SJSA1 (cell line): ENCODE measurements around the gene FIBCD1. TPM values are rescaled to one million over a fixed set of nuclear protein-coding genes. Genes with fewer than 3 reads are reported as not detected.

ENCODE experiments used
- DNase-seq, 2 experiments: peaks; one replicate each; pipeline ENCODE4 v3.0.0-alpha.2; 2015 to 2020; ENCODE audit warnings: low spot score in 2 of 2, low read depth in 1 of 2
- H3K27ac ChIP-seq: fragments of 250-450 bp; sonication (Bioruptor Pico); 2 replicates; pipeline ENCODE4 v1.5.1; 2020; ENCODE audit warnings: mild to moderate bottlenecking, moderate library complexity
- H3K27me3 ChIP-seq: fragments of 250-450 bp; sonication (Bioruptor Pico); replicated peaks from 2 replicates; pipeline ENCODE4 v1.5.1; 2020; ENCODE audit warnings: mild to moderate bottlenecking, moderate library complexity
- H3K36me3 ChIP-seq: fragments of 250-450 bp; sonication (Bioruptor Pico); 2 replicates; pipeline ENCODE4 v1.5.1; 2020; ENCODE audit warnings: mild to moderate bottlenecking
- H3K4me1 ChIP-seq: fragments of 250-450 bp; sonication (Bioruptor Pico); replicated peaks from 2 replicates; pipeline ENCODE4 v1.6.1; 2021; ENCODE audit warnings: mild to moderate bottlenecking
- H3K4me3 ChIP-seq: fragments of 250-450 bp; sonication (Bioruptor Pico); 2 replicates; pipeline ENCODE4 v1.5.1; 2020; ENCODE audit warnings: mild to moderate bottlenecking
- H3K9me3 ChIP-seq: fragments of 250-450 bp; sonication (Bioruptor Pico); replicated peaks from 2 replicates; pipeline ENCODE4 v1.5.1; 2020; ENCODE audit warnings: mild to moderate bottlenecking
- total RNA-seq: library from RNA; depleted of rRNA; stranded (reverse); fragments of >200 nt; shearing (Covaris generic); gene quantifications from 2 replicates; pipeline ENCODE4 v1.2.3, GENCODE V29; 2014

Gene FIBCD1
- total RNA-seq, 1 experiment from 2014 or later = 0.08 TPM

- Histone ChIP-seq H3K4me3 (no peak overlapping the region), H3K36me3 (no peaks in the 10 kb centered on the region), H3K27me3 (no peaks in the 10 kb centered on the region), H3K27ac (no peak overlapping the region), H3K9me3 (no peaks in the 10 kb centered on the region), H3K4me1 (no peaks in the 10 kb centered on the region)
- DNase-seq = no peak
These were observed 15.3 kb upstream of the FIBCD1 start for GRCh38 chr9:130954317-130954716.

- Histone ChIP-seq H3K9me3 (no peaks in the 10 kb centered on the region), H3K36me3 (no peaks in the 10 kb centered on the region), H3K27me3 (peaks cover 4% of the 10 kb centered on the region; the same call in 1 of the 2 replicates), H3K4me1 (no peaks in the 10 kb centered on the region), H3K4me3 (no peak overlapping the region), H3K27ac (no peak overlapping the region)
- DNase-seq = no peak
These were observed 13.2 kb upstream of the FIBCD1 start for GRCh38 chr9:130952065-130952762.

- H3K27me3 ChIP-seq = peaks cover 4% of the 10 kb centered on the region; the same call in 1 of the 2 replicates
- no peaks in the 10 kb centered on the region for H3K4me1 ChIP-seq
- no peak overlapping the region for H3K27ac ChIP-seq
- H3K9me3 ChIP-seq = no peaks in the 10 kb centered on the region
- H3K4me3 ChIP-seq = no peak overlapping the region
- DNase-seq = no peak
- no peaks in the 10 kb centered on the region for H3K36me3 ChIP-seq
These were observed 10.9 kb upstream of the FIBCD1 start for GRCh38 chr9:130950039-130950311.

GRCh38 chr9:130949188-130950038, 10.4 kb upstream of the FIBCD1 start:
- Histone ChIP-seq H3K4me1 (no peaks in the 10 kb centered on the region), H3K36me3 (no peaks in the 10 kb centered on the region), H3K4me3 (no peak overlapping the region), H3K9me3 (no peaks in the 10 kb centered on the region), H3K27ac (no peak overlapping the region), H3K27me3 (peaks cover 4% of the 10 kb centered on the region; the same call in 1 of the 2 replicates)
- no peak for DNase-seq

DNA sequence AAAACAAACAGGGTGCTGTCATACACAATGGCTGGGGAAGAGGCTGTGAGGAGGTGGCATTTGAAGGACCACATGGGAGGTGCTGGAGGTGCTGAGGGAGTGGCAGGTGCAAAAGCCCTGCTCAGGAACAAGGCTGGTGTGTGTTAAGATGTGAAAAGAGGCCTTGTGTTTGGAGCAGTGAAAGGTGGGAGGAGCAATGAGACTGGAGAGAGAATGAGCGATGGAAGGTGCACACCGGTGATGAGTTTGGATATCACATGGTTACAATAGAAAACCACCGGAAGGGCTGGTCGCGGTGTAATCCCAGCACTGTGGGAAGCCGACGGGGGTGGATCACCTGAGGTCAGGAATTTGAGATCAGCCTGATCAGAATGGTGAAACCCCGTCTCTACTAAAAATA, 9.2 kb upstream of the FIBCD1 start:
- Histone ChIP-seq H3K9me3 (no peaks in the 10 kb centered on the region), H3K27me3 (peaks cover 6% of the 10 kb centered on the region; the same call in 1 of the 2 replicates), H3K27ac (no peak overlapping the region), H3K4me1 (no peaks in the 10 kb centered on the region), H3K4me3 (no peak overlapping the region), H3K36me3 (no peaks in the 10 kb centered on the region)
- DNase-seq = no peak

GRCh38 chr9:130947618-130948140, 8.6 kb upstream of the FIBCD1 start:
- Histone ChIP-seq H3K9me3 (no peaks in the 10 kb centered on the region), H3K27ac (no peak overlapping the region), H3K36me3 (no peaks in the 10 kb centered on the region), H3K4me3 (no peak overlapping the region), H3K4me1 (no peaks in the 10 kb centered on the region), H3K27me3 (peaks cover 12% of the 10 kb centered on the region; the same call in 1 of the 2 replicates)
- no peak for DNase-seq

- Histone ChIP-seq H3K36me3 (no peaks in the 10 kb centered on the region), H3K9me3 (no peaks in the 10 kb centered on the region), H3K4me1 (no peaks in the 10 kb centered on the region), H3K27ac (no peak overlapping the region), H3K27me3 (peaks cover 15% of the 10 kb centered on the region; the same call in 1 of the 2 replicates), H3K4me3 (no peak overlapping the region)
- DNase-seq = no peak
These were observed 7.9 kb upstream of the FIBCD1 start for GRCh38 chr9:130946766-130947617.

- no peaks in the 10 kb centered on the region for H3K36me3 ChIP-seq
- DNase-seq = no peak
- H3K4me1 ChIP-seq = no peaks in the 10 kb centered on the region
- H3K27ac ChIP-seq = no peak overlapping the region
- no peak overlapping the region for H3K4me3 ChIP-seq
- no peaks in the 10 kb centered on the region for H3K9me3 ChIP-seq
- H3K27me3 ChIP-seq = peaks cover 33% of the 10 kb centered on the region
These were observed 6.1 kb upstream of the FIBCD1 start for GRCh38 chr9:130945173-130945572.

GRCh38 chr9:130944510-130945058, 5.5 kb upstream of the FIBCD1 start:
- no peaks in the 10 kb centered on the region for H3K9me3 ChIP-seq

DNA sequence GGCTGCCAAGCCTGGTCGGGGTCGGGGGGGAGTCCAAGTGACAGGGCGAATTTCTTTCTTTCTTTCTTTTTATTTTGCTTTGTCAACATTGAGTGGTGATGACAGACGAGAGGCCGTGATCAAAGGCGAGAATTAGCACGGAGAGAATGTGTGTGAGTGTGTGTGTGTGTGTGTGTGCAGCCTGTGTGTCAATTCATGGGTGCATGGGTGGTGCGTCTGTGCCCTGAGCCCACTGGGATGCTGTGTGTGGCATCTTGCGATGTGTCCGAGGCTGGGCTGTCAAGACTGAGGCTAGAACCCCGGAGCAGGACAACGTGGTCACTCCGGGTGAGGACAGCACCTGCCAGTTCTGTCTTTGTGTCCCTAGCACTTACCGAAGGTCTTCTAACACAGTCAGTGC, 4.7 kb upstream of the FIBCD1 start:
- Histone ChIP-seq H3K36me3 (no peaks in the 10 kb centered on the region), H3K4me3 (no peak overlapping the region), H3K9me3 (no peaks in the 10 kb centered on the region)

More at GRCh38 chr9:130944510-130945058, 5.5 kb upstream of the FIBCD1 start:
- DNase-seq = no peak
- no peaks in the 10 kb centered on the region for H3K36me3 ChIP-seq
- H3K27me3 ChIP-seq = peaks cover 38% of the 10 kb centered on the region
- no peak overlapping the region for H3K27ac ChIP-seq
- H3K4me1 ChIP-seq = peaks cover under 1% of the 10 kb centered on the region
- no peak overlapping the region for H3K4me3 ChIP-seq

GRCh38 chr9:130943221-130943620, 4.2 kb upstream of the FIBCD1 start:
- Histone ChIP-seq H3K9me3 (no peaks in the 10 kb centered on the region), H3K27ac (no peak overlapping the region), H3K27me3 (peaks cover 50% of the 10 kb centered on the region), H3K36me3 (no peaks in the 10 kb centered on the region), H3K4me3 (no peak overlapping the region), H3K4me1 (peaks cover 14% of the 10 kb centered on the region)
- no peak for DNase-seq

More for the DNA sequence above, 4.7 kb upstream of the FIBCD1 start:
- peaks cover 9% of the 10 kb centered on the region for H3K4me1 ChIP-seq
- peaks cover 46% of the 10 kb centered on the region for H3K27me3 ChIP-seq
- DNase-seq = no peak
- no peak overlapping the region for H3K27ac ChIP-seq

DNA sequence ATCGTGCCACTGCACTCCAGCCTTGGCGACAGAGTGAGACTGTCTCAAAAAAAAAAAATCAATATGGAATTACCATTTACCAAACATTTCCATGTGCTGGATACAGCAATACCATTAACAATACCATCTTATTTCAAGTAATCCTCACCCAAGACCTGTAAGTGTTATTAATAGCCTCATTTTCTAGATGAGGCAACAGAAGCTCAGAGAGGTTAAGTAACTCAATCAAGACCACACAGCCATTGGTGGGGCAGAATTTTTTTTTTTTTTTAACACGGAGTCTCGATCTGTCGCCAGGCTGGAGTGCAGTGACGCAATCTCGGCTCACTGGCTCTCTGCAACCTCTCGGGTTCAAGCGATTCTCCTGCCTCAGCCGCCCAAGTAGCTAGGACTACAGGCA, 3.6 kb upstream of the FIBCD1 start:
- peaks cover 17% of the 10 kb centered on the region for H3K4me1 ChIP-seq
- H3K27me3 ChIP-seq = peaks cover 54% of the 10 kb centered on the region
- H3K36me3 ChIP-seq = no peaks in the 10 kb centered on the region
- DNase-seq = no peak
- H3K9me3 ChIP-seq = no peaks in the 10 kb centered on the region
- no peak overlapping the region for H3K27ac ChIP-seq
- H3K4me3 ChIP-seq = no peak overlapping the region

- Histone ChIP-seq H3K36me3 (no peaks in the 10 kb centered on the region), H3K27ac (no peak overlapping the region), H3K9me3 (no peaks in the 10 kb centered on the region), H3K4me3 (no peak overlapping the region), H3K4me1 (peaks cover 17% of the 10 kb centered on the region), H3K27me3 (peaks cover 55% of the 10 kb centered on the region)
- no peak for DNase-seq
These were observed 3.0 kb upstream of the FIBCD1 start for GRCh38 chr9:130942084-130942483.
